ENCODE measurements around the gene MT1B. TPM values are rescaled to one million over a fixed set of nuclear protein-coding genes. Genes with fewer than 3 reads are reported as not detected.

MT1B gene
- total RNA-seq, 1 experiment from 2014 or later = not detected

GRCh38 chr16:56634715-56635440 is 16.8 kb upstream of the MT1B start:
- Histone ChIP-seq H3K79me2 (ENCODE audit: insufficient read depth, low read length) (no peaks in the 10 kb centered on the region), H3K4me3 (replicated peaks in 1 of 2; ENCODE audit: low read depth in 1 of 2, low read length in 2 of 2) (no peak overlapping the region), H3K4me1 (ENCODE audit: control insufficient read depth in 1 of 2, insufficient read depth in 2 of 2, low read length in 2 of 2) (peaks cover 0 to 12% of the 10 kb centered on the region in 2 experiments; a peak in 2 of 4 replicates), H3K27me3 (ENCODE audit: insufficient read depth, low read length) (no peaks in the 10 kb centered on the region), H2AFZ (ENCODE audit: low read depth, low read length, poor library complexity, severe bottlenecking) (no peak overlapping the region), H3K9ac (ENCODE audit: low read length) (no peak overlapping the region), H3K9me2 (ENCODE audit: insufficient read depth) (no peaks in the 10 kb centered on the region), H3K4me2 (ENCODE audit: low read length) (no peak overlapping the region), H3K9me3 (ENCODE audit: control insufficient read depth in 1 of 2, insufficient read depth in 1 of 2, low read depth in 1 of 2, low read length in 2 of 2) (no peaks in the 10 kb centered on the region), H3K27ac (ENCODE audit: low read depth, low read length) (no peak overlapping the region), H3K36me3 (ENCODE audit: control insufficient read depth in 1 of 2, insufficient read depth in 2 of 2, low read length in 2 of 2) (no peaks in the 10 kb centered on the region), H4K20me1 (ENCODE audit: insufficient read depth) (no peaks in the 10 kb centered on the region)
- TF ChIP-seq EZH2phosphoT487 (IDR thresholded peaks at IDR 0.05; ENCODE audit: borderline replicate concordance) = no peak
- no peak for TF ChIP-seq ZFX (IDR thresholded peaks at IDR 0.05)
- no peak for TF ChIP-seq JUND (IDR thresholded peaks at IDR 0.05)
- no peak for TF ChIP-seq ELF1 (IDR thresholded peaks at IDR 0.05; ENCODE audit: borderline replicate concordance, low read depth)
- no peak for TF ChIP-seq CEBPB (IDR thresholded peaks at IDR 0.05; ENCODE audit: low read depth)
- no peak for TF ChIP-seq POLR2AphosphoS5 (IDR thresholded peaks at IDR 0.05; ENCODE audit: low read depth, low read length)
- no peak for TF ChIP-seq TCF7L2 (IDR thresholded peaks at IDR 0.05; ENCODE audit: borderline replicate concordance, extremely low read depth, insufficient read depth, insufficient read length)
- TF ChIP-seq CTCF (IDR thresholded peaks at IDR 0.05 in 2 of 3, conservative IDR thresholded peaks at IDR 0.05 in 1 of 3; ENCODE audit: borderline replicate concordance in 1 of 3, insufficient read depth in 1 of 3, low read depth in 2 of 3, low read length in 2 of 3) = no peak
- TF ChIP-seq SRF (IDR thresholded peaks at IDR 0.05; ENCODE audit: low read depth) = no peak
- no peak for TF ChIP-seq ZNF274 (IDR thresholded peaks at IDR 0.05; ENCODE audit: low read depth, low read length)
- no peak for TF ChIP-seq CBX3 (IDR thresholded peaks at IDR 0.05; ENCODE audit: low read depth)
- no peak for TF ChIP-seq ZBTB33 (IDR thresholded peaks at IDR 0.05; ENCODE audit: extremely low read depth, insufficient replicate concordance, low read length)
- no peak for TF ChIP-seq REST (IDR thresholded peaks at IDR 0.05; ENCODE audit: low read depth)
- intact Hi-C loops (cut with micrococcal nuclease) = no loop called here
- DNase-seq (ENCODE audit: low read depth, low spot score) = no peak
- ChIA-PET CTCF (no interaction called here), RAD21 (ENCODE audit: low non-redundant PET in 1 of 2, low total read pairs in 2 of 2, uncharacterized antibody in 2 of 2, unreplicated experiment in 2 of 2) (no interaction called here), POLR2A (no interaction called here)
- ATAC-seq = no peak
- BruUV-seq (replicated peaks) = no TSS peak
